Osteocyte (in vitro differentiated cells): ENCODE measurements around the gene ARL3. TPM values are rescaled to one million over a fixed set of nuclear protein-coding genes. Genes with fewer than 3 reads are reported as not detected.
A peak's percentile ranks its signal among the peaks of the same experiment; 100 is the strongest.

Experiments used
- DNase-seq: peaks from one replicate; pipeline ENCODE4 v3.0.0; 2021; ENCODE audit warnings: mixed read lengths; ENCODE audit not compliant: unreplicated experiment; ENCODE audit errors: extremely low spot score
- H3K27ac Mint-ChIP-seq: one replicate; pipeline ENCODE4 v1.8.0; 2021; ENCODE audit warnings: mild to moderate bottlenecking, mixed read lengths; ENCODE audit not compliant: unreplicated experiment
- H3K27me3 Mint-ChIP-seq: one replicate; pipeline ENCODE4 v1.8.0; 2021; ENCODE audit warnings: mixed read lengths; ENCODE audit not compliant: unreplicated experiment
- H3K36me3 Mint-ChIP-seq: one replicate; pipeline ENCODE4 v1.8.0; 2021; ENCODE audit warnings: mixed read lengths; ENCODE audit not compliant: unreplicated experiment
- H3K4me1 Mint-ChIP-seq: one replicate; pipeline ENCODE4 v1.8.0; 2021; ENCODE audit warnings: mixed read lengths; ENCODE audit not compliant: unreplicated experiment
- H3K4me3 Mint-ChIP-seq: one replicate; pipeline ENCODE4 v1.8.0; 2021; ENCODE audit warnings: mild to moderate bottlenecking, moderate library complexity, mixed read lengths; ENCODE audit not compliant: unreplicated experiment
- H3K9me3 Mint-ChIP-seq: one replicate; pipeline ENCODE4 v1.8.0; 2021; ENCODE audit warnings: mixed read lengths; ENCODE audit not compliant: unreplicated experiment
- total RNA-seq: library from RNA; stranded (reverse); gene quantifications from 2 replicates; pipeline ENCODE4 v1.2.1, GENCODE V29; 2021
- TF ChIP-seq, protein P1 (sequence below): fragments of 200-600 bp; sonication (generic); IDR thresholded peaks from 2 replicates; pipeline ENCODE4 v1.5.0; 2021; ENCODE audit warnings: antibody characterized with exemption, mild to moderate bottlenecking, moderate library complexity

Gene ARL3
- total RNA-seq, 1 donor from 2014 or later, result 11.6 TPM

- no peaks in the 10 kb centered on the region for H3K27me3 Mint-ChIP-seq
- peaks cover 43% of the 10 kb centered on the region for H3K4me1 Mint-ChIP-seq
- H3K27ac Mint-ChIP-seq, result no peak overlapping the region
- peaks cover 16% of the 10 kb centered on the region for H3K36me3 Mint-ChIP-seq
- no peak overlapping the region for H3K4me3 Mint-ChIP-seq
- TF ChIP-seq, protein P1, sequence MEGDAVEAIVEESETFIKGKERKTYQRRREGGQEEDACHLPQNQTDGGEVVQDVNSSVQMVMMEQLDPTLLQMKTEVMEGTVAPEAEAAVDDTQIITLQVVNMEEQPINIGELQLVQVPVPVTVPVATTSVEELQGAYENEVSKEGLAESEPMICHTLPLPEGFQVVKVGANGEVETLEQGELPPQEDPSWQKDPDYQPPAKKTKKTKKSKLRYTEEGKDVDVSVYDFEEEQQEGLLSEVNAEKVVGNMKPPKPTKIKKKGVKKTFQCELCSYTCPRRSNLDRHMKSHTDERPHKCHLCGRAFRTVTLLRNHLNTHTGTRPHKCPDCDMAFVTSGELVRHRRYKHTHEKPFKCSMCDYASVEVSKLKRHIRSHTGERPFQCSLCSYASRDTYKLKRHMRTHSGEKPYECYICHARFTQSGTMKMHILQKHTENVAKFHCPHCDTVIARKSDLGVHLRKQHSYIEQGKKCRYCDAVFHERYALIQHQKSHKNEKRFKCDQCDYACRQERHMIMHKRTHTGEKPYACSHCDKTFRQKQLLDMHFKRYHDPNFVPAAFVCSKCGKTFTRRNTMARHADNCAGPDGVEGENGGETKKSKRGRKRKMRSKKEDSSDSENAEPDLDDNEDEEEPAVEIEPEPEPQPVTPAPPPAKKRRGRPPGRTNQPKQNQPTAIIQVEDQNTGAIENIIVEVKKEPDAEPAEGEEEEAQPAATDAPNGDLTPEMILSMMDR, result no peak
- no peak for DNase-seq
- no peaks in the 10 kb centered on the region for H3K9me3 Mint-ChIP-seq
These were observed 62.6 kb downstream of the ARL3 start for GRCh38 chr10:102651455-102652169.

DNA sequence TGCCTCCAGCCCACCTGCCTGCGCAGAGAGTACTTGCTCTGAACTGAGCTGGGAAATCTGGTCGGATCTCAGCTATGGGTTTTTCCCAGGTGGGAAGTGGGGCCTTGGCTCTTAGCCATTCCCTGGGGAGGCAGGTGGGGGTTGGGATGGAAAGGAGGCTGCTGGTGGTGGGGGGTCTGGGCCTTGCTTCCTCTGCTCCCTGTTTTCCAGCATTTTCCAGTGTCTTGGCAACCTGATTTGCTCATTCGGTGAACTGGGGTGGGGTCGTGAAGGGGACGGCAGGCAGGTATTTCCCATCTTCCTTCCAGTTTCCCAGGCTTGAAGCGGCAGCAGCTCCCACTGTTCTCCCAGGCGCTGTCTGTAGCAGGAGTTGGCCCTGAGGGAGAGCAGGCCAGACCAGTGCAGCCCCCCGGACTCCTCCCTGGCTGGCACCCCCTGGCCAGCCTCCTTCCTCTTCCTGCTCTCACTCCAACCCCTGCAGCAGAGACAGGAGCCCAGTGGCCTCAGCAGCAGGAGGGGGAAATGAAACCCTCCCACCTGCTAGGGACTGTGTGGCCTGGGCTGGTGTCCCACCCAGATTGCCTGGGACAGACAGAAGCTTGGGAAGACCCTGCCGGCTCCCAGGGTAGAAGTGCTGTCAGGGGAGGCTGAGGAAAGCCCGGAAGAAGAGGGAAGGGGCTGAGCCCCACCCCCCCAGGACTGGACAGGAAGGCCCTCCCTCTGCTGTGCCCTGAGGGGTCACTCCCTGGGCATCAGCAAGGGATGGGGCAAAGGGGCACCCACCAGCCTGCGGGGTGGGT is 63.3 kb downstream of the ARL3 start:
- Mint-ChIP-seq H3K4me1 (peaks cover 50% of the 10 kb centered on the region), H3K27me3 (no peaks in the 10 kb centered on the region), H3K27ac (peak overlapping the region; percentile 18), H3K9me3 (no peaks in the 10 kb centered on the region), H3K4me3 (no peak overlapping the region), H3K36me3 (peaks cover 16% of the 10 kb centered on the region)
- TF ChIP-seq, protein P1, result no peak
- DNase-seq, result no peak

DNA sequence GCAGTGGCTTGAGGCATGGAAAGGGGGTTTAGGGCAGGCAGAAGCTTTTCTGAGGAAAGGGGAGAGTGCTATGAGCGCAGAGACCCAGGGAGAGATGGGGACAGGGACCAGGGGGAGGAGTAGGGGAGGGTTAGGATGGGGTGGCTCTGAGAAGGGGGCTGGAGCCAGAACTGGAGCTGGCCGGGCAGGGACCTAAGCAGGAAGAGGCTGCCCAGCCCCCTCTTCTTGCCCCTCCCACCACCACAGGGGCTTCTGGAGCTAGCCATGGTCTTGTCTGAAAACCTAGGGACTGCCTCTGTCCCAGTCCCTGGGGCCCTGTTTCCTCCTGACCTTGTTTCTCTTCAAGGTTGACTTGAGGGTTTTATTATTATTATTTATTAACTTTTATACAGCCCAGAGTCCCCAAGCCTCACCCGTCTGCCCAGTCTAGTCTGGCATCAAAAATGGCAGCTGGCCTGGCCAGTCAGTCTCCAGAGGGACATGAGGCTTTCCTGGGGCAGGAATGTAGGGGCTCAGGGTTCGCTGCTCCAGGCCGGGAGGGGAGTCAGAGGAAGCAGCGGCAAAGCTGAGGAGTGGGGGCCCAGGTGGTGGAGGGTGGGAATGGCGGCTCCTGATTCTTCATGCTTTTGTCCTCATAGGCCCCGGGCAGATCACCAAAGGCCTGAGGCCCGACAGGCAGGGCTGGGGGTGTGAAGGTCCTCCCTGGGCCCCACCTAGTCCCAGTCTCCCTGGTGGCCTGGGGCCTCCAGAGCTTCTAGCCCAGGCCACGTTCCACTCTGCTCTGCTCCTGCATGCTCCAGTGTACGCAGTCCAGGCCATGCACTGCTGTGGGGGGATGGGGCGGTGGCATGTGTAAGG is 64.2 kb downstream of the ARL3 start:
- no peak for DNase-seq
- Mint-ChIP-seq H3K27ac (no peak overlapping the region), H3K4me1 (peaks cover 50% of the 10 kb centered on the region), H3K36me3 (peaks cover 12% of the 10 kb centered on the region), H3K9me3 (no peaks in the 10 kb centered on the region), H3K27me3 (no peaks in the 10 kb centered on the region), H3K4me3 (no peak overlapping the region)
- TF ChIP-seq, protein P1, result no peak

DNA sequence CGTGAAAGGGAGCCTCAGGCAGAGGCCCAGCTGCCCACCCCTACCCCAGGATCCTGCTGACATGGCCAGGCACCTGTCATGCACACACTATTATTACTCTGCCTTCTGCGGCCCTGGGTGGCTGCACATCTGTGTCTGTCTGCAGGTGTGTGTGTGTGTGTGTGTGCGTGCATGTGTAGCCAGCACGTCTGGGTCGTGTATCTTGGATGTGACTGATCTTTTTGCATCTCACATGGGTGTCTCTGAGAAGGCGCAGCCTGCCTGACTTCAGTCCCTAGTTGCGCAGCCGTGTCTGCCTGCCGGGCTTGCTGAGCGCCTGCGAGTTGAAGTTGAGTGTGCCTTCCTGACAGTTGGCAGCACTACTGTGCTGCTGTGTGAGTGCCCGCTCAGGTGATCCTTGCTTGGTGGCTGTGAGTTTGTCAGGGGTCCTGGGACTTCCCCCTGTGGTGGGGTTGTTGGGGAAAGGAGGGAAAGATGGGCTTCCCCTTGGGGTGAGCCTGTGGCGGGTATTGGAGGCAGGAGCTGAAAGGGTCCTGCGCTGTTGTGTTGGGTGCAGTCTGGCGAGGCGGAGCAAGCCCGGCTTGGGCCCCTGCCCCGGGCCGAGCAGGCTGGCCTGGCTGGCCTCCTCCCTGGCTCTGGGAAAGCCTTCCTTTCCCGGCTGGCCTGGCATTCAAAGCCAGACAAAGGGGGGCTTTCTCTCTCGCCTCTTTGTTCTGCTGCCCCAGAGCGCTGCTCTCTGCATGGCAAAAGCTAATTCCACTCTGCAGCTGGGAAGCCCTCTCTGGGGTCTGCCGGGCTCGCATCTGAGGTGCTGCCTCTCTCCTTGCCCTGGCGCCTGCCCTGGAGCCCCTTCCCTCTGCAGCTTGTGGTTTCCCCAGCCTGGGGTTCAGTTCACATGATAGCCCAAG is 65.1 kb downstream of the ARL3 start:
- Mint-ChIP-seq H3K27me3 (no peaks in the 10 kb centered on the region), H3K9me3 (no peaks in the 10 kb centered on the region), H3K27ac (peak overlapping the region; percentile 54), H3K36me3 (peaks cover 7% of the 10 kb centered on the region), H3K4me3 (peak overlapping the region; percentile 30), H3K4me1 (peaks cover 50% of the 10 kb centered on the region)
- TF ChIP-seq, protein P1, result no peak
- DNase-seq, result no peak
